Measurements from ENCODE around the gene MYRFL.
A peak's percentile ranks its signal among the peaks of the same experiment; 100 is the strongest.

Gene MYRFL

GRCh38 chr12:69872804-69873203, 47.8 kb downstream of the MYRFL start:
- H3K4me3 Mint-ChIP-seq: no peak overlapping the region
- no peaks in the 10 kb centered on the region for H3K4me1 Mint-ChIP-seq
- DNase-seq (no peak), ATAC-seq (replicated peaks) (no peak)
- H3K27me3 Mint-ChIP-seq: peaks cover 12 to 17% of the 10 kb centered on the region in 2 donors
- H3K9me3 Mint-ChIP-seq: no peaks in the 10 kb centered on the region
- H3K36me3 Mint-ChIP-seq: no peaks in the 10 kb centered on the region
- H3K27ac Mint-ChIP-seq: no peak overlapping the region

DNA sequence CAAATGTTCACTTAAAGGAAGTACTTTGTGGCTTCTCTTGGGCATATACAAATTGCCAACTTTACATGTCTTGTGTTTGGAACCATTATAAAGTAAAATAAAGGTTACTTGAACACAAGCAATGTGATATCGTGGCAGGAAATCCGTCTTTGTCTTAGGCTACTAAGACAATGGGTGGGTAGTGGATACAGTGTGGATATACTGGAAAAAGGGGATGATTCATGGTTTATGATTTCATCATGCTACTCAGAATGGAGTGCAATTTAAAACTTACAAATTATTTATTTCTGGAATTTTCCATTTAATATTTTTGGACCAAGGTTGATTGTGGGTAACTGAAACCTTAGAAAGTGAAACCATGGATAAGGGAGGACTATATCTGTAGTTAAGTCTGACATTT, 48.4 kb downstream of the MYRFL start:
- Mint-ChIP-seq H3K4me3 (no peak overlapping the region), H3K27me3 (peaks cover 12 to 17% of the 10 kb centered on the region in 2 donors), H3K36me3 (no peaks in the 10 kb centered on the region), H3K9me3 (no peaks in the 10 kb centered on the region), H3K4me1 (no peaks in the 10 kb centered on the region), H3K27ac (no peak overlapping the region)
- ATAC-seq (replicated peaks) (no peak), DNase-seq (no peak)

DNA sequence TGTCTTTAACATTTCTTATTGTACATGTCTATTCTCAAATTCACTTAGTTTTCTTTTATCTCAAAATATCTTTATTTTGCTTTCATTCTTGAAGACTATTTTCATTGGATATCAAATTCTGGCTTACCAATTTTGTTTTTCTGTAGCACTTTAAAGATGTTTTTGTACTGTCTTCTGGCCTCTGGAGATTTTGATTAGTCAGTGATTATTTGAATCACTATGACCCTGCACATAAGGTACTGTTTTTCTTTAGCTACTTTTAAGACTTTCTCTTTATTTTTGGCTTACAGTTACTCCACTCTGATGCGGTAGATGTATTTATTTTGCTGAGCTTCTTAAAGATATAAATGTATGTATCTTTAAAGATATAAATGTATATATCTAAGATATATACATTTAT, 49.6 kb downstream of the MYRFL start:
- no peaks in the 10 kb centered on the region for H3K9me3 Mint-ChIP-seq
- no peak for DNase-seq
- peaks cover 0 to 5% of the 10 kb centered on the region in 2 donors for H3K4me1 Mint-ChIP-seq
- ATAC-seq (replicated peaks): no peak
- H3K36me3 Mint-ChIP-seq: no peaks in the 10 kb centered on the region
- no peak overlapping the region for H3K27ac Mint-ChIP-seq
- H3K27me3 Mint-ChIP-seq: peaks cover 18 to 23% of the 10 kb centered on the region in 2 donors
- no peak overlapping the region for H3K4me3 Mint-ChIP-seq

DNA sequence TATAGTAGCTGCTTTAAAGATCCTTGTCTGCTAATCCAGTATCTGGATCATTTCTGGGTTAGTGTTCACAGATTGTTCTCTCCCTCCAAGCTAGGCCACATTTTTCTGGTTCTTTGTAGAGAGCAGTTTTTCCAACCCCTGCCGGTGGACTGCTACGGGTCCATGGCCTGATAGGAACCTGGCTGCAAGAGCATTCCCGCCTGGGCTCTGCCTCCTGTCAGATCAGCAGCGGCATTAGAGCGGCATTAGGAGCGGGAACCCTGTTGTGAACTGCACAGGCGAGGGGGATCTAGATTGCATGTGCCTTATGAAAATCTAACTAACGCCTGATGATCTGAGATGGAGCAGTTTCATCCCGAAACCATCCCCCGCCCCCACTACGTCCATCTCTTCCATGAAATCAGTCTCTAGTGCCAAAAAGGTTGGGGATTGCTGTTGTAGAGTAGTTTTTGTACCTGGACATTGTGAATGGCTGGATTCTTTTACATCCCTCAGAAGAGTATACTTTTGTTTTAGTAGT, 50.4 kb downstream of the MYRFL start:
- ATAC-seq (replicated peaks): no peak

DNA sequence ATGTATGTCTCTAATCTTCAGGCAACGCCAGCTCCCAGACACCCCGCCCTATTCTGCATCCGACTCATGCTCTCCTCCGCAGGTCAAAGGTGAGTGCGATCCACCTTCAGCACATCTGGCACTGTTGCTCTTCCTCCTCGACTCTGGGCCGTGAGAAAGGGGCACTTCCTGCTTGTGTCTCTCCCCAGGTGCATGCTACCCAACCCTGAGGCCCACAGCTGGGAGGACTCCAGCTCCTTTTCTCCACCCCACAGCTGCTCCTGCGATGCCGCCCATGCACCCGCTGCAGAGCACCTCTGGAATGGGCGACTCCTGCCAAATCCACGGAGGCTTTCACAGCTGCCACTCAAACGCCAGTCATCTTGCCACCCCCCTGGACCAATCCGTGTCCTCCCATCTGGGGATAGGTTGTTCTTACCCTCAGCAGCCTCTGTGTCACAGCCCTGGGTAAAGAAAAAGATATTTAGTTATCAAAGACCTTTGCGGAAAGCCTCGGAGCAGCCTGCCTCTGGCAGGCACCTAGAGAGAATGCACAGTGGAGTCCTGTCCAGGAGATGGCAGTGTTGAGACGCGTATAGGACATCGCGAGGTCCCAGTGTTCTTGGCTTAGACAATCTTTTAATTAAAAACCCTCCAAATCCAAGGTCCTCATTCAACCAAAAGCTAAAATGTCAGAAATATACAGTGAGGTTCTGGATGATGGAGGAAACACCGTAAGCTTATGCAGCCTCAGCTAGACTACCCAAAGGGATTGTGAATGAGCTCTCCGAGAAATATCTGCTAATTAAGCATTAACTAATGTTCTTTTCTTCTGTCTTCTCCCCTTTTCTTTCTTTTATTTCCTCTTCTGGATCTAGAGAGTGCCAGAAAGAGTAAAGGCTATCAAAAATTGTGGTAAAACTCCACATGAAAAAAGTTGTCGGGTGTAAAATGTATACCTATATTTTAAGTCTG, 54.3 kb downstream of the MYRFL start:
- H3K36me3 Mint-ChIP-seq: no peaks in the 10 kb centered on the region
- no peak overlapping the region for H3K27ac Mint-ChIP-seq
- ATAC-seq (replicated peaks): peak; percentile 91 to 94
- H3K27me3 Mint-ChIP-seq: peaks cover 17 to 23% of the 10 kb centered on the region in 2 donors
- peaks cover 0 to 5% of the 10 kb centered on the region in 2 donors for H3K4me1 Mint-ChIP-seq
- no peaks in the 10 kb centered on the region for H3K9me3 Mint-ChIP-seq
- peak; percentile 39 for DNase-seq
- H3K4me3 Mint-ChIP-seq: no peak overlapping the region

More for the DNA sequence above, 50.4 kb downstream of the MYRFL start:
- no peak overlapping the region for H3K4me3 Mint-ChIP-seq
- H3K27me3 Mint-ChIP-seq: peaks cover 17 to 23% of the 10 kb centered on the region in 2 donors
- H3K4me1 Mint-ChIP-seq: peaks cover 0 to 5% of the 10 kb centered on the region in 2 donors
- no peak for DNase-seq
- peak overlapping the region; percentile 39 for H3K27ac Mint-ChIP-seq
- H3K36me3 Mint-ChIP-seq: no peaks in the 10 kb centered on the region
- no peaks in the 10 kb centered on the region for H3K9me3 Mint-ChIP-seq

DNA sequence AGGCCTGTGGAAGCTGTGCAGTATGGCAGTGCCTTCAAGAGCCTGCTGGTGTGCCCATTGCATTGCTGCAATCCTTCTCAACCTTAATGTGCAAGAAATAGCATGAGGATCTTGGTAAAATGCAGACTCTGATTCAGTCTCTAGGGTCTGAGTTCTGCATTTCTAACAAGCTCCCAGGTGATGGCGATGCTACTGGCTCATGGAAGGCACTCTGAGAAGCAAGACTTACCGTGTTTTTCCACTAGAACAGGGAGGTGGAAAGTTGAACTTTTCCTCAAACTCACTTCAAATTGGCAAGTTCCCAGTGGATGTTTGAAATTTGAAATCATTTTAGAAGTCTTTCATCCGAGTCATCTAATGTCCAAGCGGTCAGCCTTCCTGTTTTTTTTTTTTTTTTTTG, 55.5 kb downstream of the MYRFL start:
- H3K27me3 Mint-ChIP-seq: peaks cover 17 to 23% of the 10 kb centered on the region in 2 donors
- H3K36me3 Mint-ChIP-seq: no peaks in the 10 kb centered on the region
- no peak overlapping the region for H3K4me3 Mint-ChIP-seq
- H3K9me3 Mint-ChIP-seq: no peaks in the 10 kb centered on the region
- ATAC-seq (replicated peaks) (no peak), DNase-seq (no peak)
- H3K4me1 Mint-ChIP-seq: peaks cover 0 to 5% of the 10 kb centered on the region in 2 donors
- H3K27ac Mint-ChIP-seq: no peak overlapping the region

DNA sequence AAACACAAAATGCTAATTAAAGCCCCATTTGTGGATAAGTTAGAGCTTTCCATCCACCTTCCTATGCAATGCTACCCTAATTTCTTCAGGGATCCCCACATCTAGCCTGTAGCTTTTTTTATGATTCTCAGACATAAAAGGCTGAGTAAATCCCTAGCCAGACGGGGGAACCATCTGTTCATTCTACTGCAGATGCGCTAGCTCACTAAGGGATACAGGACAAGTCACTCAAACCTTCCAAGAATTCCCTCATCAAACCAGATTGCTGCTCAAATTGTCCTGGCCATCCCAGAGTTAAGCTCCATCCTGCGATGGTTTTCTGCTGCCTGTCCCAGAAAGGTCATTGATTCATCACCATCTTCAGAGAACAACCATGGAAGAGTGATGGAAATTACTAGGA, 56.7 kb downstream of the MYRFL start:
- Mint-ChIP-seq H3K9me3 (no peaks in the 10 kb centered on the region), H3K27me3 (peaks cover 17 to 18% of the 10 kb centered on the region in 2 donors), H3K36me3 (no peaks in the 10 kb centered on the region), H3K4me3 (no peak overlapping the region), H3K27ac (no peak overlapping the region), H3K4me1 (peaks cover 0 to 5% of the 10 kb centered on the region in 2 donors)
- ATAC-seq (replicated peaks): no peak
- DNase-seq: no peak

DNA sequence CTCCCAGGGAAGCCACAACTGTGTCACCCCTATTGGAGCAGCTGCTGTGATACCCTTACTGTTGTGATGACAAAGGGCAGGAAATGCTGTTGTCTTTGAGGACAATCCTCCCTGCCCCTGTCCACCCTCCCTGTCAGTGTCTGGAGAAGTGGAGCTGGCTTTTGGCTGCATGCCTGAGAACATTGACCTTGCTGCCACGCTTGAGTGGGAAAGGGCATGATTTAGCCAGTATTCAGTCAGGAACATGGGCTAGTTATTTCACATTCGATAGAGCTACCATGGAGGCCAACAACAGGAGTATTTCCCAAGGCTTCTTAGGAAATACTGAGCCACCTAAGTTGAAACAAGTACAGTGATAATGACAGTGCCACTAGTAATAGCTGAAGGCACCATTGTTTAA, 59.4 kb downstream of the MYRFL start:
- H3K27me3 Mint-ChIP-seq: peaks cover 1 to 4% of the 10 kb centered on the region in 2 donors

DNA sequence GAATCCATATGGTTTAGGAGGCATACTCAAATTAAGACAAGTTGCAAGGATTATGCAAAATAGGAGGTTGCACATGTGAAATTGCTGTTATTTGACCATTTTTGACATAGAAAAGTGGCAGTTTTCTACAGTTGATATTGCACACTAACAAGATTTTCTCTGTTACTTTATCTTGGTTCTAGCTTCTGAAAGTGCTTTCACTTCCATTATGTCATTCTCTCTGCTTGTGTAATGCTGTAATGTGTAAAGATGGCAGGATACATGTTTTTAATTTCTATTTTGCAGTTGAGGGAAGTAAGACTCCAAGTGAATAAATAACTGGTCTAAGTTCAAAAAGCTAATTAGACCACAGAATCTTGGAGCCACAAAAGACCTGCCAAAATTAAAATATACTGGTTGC, 60.6 kb downstream of the MYRFL start:
- DNase-seq (no peak), ATAC-seq (replicated peaks) (no peak)
- Mint-ChIP-seq H3K36me3 (no peaks in the 10 kb centered on the region), H3K4me1 (no peaks in the 10 kb centered on the region), H3K9me3 (no peaks in the 10 kb centered on the region), H3K27me3 (no peaks in the 10 kb centered on the region), H3K4me3 (no peak overlapping the region), H3K27ac (no peak overlapping the region)

More for the DNA sequence above, 59.4 kb downstream of the MYRFL start:
- Mint-ChIP-seq H3K9me3 (no peaks in the 10 kb centered on the region), H3K4me1 (no peaks in the 10 kb centered on the region), H3K4me3 (no peak overlapping the region), H3K27ac (no peak overlapping the region), H3K36me3 (no peaks in the 10 kb centered on the region)
- DNase-seq: no peak
- no peak for ATAC-seq (replicated peaks)

DNA sequence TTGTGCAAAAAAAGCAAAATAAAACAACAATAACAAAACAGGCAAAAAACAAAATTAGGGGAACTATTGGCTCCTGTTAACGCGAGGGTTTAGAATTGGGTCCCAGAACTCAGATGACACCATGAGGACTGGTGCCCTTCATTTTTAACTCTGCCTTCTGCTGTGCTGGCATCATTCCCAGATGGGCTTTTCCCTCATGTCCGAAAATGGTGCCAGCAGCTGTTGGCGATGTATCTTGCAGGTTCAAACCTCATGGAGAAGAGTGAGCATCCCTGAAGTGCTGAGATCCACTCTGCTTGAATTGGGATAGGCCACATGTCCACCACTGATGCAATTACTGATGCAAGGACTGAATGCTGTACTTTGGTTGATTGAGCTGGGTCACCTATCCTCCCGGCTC, 61.1 kb downstream of the MYRFL start:
- ATAC-seq (replicated peaks) (no peak), DNase-seq (no peak)
- Mint-ChIP-seq H3K9me3 (no peaks in the 10 kb centered on the region), H3K4me1 (no peaks in the 10 kb centered on the region), H3K36me3 (no peaks in the 10 kb centered on the region), H3K27ac (no peak overlapping the region), H3K4me3 (no peak overlapping the region), H3K27me3 (no peaks in the 10 kb centered on the region)

GRCh38 chr12:69886715-69887114, 61.7 kb downstream of the MYRFL start:
- no peak overlapping the region for H3K27ac Mint-ChIP-seq
- H3K9me3 Mint-ChIP-seq: no peaks in the 10 kb centered on the region
- ATAC-seq (replicated peaks): no peak
- H3K4me1 Mint-ChIP-seq: no peaks in the 10 kb centered on the region
- H3K4me3 Mint-ChIP-seq: no peak overlapping the region
- no peak for DNase-seq
- H3K27me3 Mint-ChIP-seq: no peaks in the 10 kb centered on the region
- no peaks in the 10 kb centered on the region for H3K36me3 Mint-ChIP-seq

- Mint-ChIP-seq H3K9me3 (no peaks in the 10 kb centered on the region), H3K27me3 (no peaks in the 10 kb centered on the region), H3K4me1 (no peaks in the 10 kb centered on the region), H3K27ac (no peak overlapping the region), H3K36me3 (no peaks in the 10 kb centered on the region), H3K4me3 (no peak overlapping the region)
- DNase-seq: no peak
- ATAC-seq (replicated peaks): no peak
Measured at GRCh38 chr12:69888901-69889300, 63.9 kb downstream of the MYRFL start.

GRCh38 chr12:69894800-69895383, 69.9 kb downstream of the MYRFL start:
- no peaks in the 10 kb centered on the region for H3K36me3 Mint-ChIP-seq
- no peaks in the 10 kb centered on the region for H3K27me3 Mint-ChIP-seq
- no peaks in the 10 kb centered on the region for H3K4me1 Mint-ChIP-seq
- no peak overlapping the region for H3K27ac Mint-ChIP-seq
- ATAC-seq (replicated peaks): no peak
- H3K9me3 Mint-ChIP-seq: no peaks in the 10 kb centered on the region
- DNase-seq: no peak
- no peak overlapping the region for H3K4me3 Mint-ChIP-seq

DNA sequence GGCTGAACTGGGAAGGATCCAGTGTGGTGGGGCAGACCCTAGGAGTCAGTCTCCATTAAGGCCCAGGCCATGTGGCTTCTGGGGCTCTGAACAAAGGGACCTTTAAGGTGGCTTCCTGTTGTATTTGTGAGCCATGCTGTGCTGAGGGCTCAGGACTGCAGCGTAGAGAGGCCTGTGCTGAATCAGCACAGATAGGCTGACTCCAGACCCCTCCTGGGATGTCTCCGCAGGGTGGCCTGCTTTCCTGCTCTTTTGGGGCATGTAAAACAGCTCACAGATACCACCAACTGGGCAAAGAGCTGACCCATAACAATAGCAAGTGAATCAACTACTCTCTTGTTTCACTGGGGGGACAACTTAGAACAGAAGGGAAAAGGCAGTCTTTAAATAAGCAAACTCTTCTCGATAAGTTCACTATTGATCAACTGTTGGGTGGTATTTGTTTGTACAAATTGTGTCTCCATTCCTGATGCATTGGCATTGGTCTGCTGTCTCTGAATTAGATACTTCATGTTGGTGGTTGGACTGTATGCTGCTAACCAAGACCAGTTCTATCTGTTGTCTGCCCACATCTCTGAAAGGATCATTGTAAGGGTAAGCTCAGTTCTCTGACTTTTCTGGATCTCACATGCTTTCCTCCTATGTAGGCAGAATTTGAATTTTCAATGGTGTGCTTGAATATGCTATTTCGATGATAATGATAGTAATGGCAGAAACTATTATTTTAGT, 71.8 kb downstream of the MYRFL start:
- H3K27me3 Mint-ChIP-seq: no peaks in the 10 kb centered on the region
- DNase-seq (no peak), ATAC-seq (replicated peaks) (no peak)
- H3K4me3 Mint-ChIP-seq: no peak overlapping the region
- no peak overlapping the region for H3K27ac Mint-ChIP-seq
- no peaks in the 10 kb centered on the region for H3K36me3 Mint-ChIP-seq
- no peaks in the 10 kb centered on the region for H3K4me1 Mint-ChIP-seq
- no peaks in the 10 kb centered on the region for H3K9me3 Mint-ChIP-seq

Measured in stimulated activated naive B cell treated with anti-CD40 and anti-IgM and Interleukin-4, amounts not matched to agents 10 μg/mL and 1 μg/mL and 100 μg/mL, for 72 hours (primary cell).